NCI-H2196 treated with DMSO at 0.1 percent for 48 hours (cell line): ENCODE measurements around the gene FXYD1.

Experiments
- DNase-seq: peaks from one replicate; lab custom pipeline; 2025; ENCODE audit not compliant: unreplicated experiment; lab: John Stamatoyannopoulos, UW

FXYD1 gene

GRCh38 chr19:35184267-35184666 is 45.6 kb downstream of the FXYD1 start:
- DNase-seq, result no peak

GRCh38 chr19:35184884-35185283 is 46.3 kb downstream of the FXYD1 start:
- no peak for DNase-seq
